Hepatic stellate cell (primary cell): Measurements from ENCODE around the gene ZFAND2A.
A peak's percentile ranks its signal among the peaks of the same experiment; 100 is the strongest.
"Not testable (repeated sequence)": the region's sequence is repeated elsewhere in the genome, so short reads cannot be mapped to it uniquely, and the experiment has no call there.

Source experiments
- DNase-seq: peaks from one replicate; pipeline ENCODE4 v3.0.0; 2011; ENCODE audit warnings: low spot score

The ZFAND2A gene

DNA sequence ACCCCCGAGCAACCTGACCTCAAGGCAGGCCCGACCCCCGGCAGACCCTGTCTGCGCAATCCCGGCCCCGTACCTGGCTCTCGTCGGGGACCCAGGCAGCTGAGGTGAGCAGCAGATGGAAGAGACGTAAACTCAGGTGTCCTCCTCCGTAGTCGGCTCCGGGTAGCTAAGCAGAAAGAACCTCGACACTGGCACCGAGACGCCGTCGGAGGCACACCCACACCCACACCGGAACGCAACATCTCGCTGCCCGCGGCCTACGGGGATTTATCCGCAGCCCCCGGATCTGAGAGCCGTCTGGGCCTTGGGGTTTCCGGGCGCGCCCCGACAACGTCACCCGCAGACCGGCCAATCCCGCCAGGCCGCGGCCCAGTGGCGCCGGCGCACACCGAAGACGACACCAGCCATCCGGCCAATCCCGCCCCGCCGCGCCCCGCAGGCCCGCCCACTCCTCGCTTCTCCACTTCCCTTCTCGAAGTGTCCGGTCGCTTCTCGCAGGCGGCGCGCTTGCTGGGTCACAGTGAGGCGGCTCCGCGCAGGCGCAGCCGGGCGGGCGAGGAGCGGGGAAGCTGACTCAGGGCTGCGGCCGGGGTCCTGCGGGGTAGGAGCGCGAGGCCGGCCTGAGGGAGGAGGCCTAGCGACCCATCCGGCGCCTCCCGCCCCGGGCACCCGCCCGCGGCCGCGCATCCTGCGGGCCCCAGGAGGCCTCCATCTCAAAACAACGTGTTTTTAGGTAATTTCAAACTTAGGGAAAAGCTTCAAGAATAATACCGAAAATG lies at the start of gene ZFAND2A:
TSS of gene ZFAND2A (minus strand) at position 306 of the 779 bp plus-strand sequence. CDS start 1,984 bp downstream, outside the sequence.
- peak; percentile 99 for DNase-seq

DNA sequence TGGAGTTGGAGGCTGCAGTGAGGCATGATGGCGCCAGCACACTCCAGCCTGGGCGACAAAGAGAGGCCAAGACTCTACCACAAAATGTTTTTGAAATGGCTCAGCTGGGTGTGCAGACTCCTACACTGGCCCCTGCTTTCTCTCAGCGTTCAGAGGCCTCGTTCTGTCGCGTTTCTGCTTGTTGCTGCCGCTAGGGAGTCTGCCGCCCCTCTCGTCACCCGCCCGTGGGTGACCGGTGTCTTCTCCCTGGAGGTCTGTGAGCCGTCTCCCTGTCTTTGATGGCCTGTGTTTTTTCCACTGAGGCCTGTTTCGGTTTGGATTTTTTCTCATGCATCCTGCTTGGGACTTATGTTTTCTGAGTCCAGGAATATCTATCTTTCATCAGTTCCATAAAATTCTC lies 49.1 kb upstream of the ZFAND2A start:
- no peak for DNase-seq

GRCh38 chr7:1205742-1206141 lies 45.7 kb upstream of the ZFAND2A start:
- not testable (repeated sequence) for DNase-seq

- DNase-seq = no peak
Measured at GRCh38 chr7:1204460-1205140, 44.6 kb upstream of the ZFAND2A start.

DNA sequence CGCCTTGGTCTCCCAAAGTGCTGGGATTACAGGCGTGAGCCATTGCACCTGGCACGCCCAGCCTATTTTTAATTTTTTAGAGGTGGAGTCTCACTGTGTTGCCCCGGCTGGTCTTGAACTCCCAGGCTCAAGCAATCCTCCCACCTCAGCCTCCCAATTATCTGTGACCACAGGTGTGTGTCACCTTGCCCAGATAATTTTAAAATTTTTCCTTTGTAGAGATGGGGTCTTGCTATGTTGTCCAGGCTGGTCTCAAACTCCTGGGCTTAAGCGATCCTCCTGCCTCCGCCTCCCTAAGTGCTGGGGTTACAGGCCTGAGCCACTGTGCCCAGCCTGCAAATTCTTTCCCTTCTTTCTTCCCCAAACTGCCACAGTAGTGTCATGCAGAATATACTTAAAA lies 42.9 kb upstream of the ZFAND2A start:
- not testable (repeated sequence) for DNase-seq

DNA sequence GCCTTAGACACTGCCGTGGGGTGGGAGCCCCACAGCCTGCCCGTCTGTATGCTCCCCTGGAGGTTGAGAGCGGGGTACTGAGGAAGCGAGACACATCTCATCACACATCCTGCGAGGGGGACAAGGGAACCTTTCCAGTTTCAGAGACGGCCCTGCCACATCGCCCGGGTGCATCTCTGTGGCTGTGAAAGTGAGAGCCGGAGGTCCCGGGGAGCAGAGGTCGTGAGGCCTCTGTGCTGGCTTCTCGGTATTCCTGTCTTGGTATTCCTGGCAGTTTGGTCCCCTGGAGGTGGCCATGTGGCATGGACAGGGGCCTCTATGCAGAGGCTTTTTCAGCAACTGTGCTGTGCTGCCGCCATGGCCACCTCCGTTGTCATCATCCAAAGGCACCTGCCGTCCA lies 41.9 kb upstream of the ZFAND2A start:
- DNase-seq = no peak

GRCh38 chr7:1200045-1200444 lies 40.0 kb upstream of the ZFAND2A start:
- no peak for DNase-seq

DNA sequence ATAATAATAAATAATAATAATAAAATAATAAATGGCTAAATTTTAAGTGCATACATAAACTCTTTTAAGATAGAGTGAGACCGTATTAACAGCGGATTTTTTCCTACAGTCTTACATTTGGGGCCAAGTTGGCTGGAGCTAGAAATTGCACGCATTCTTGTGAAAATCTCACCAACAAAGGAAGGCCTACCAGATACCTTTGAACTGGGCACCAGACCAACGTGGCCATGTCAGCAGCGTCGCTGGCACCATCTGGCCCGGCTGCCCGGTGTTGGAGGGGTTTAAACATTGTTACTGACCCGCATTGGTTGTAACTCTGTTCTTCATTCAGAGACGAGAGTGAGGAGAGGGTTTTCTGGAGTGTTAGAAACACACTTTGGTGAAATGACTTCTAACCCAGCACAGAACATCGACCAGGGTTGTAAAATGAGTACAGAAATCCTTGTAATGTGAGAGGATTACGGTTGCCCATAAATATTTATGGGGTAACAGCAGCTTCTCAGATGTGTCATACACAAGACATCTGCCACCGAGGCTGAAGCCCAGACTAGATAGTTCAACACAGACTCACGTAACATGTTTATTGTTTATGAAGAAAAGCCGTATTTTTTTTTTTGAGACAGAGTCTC lies 38.1 kb upstream of the ZFAND2A start:
- peak; percentile 47 for DNase-seq

GRCh38 chr7:1196950-1197349 lies 37.0 kb upstream of the ZFAND2A start:
- DNase-seq = no peak

DNA sequence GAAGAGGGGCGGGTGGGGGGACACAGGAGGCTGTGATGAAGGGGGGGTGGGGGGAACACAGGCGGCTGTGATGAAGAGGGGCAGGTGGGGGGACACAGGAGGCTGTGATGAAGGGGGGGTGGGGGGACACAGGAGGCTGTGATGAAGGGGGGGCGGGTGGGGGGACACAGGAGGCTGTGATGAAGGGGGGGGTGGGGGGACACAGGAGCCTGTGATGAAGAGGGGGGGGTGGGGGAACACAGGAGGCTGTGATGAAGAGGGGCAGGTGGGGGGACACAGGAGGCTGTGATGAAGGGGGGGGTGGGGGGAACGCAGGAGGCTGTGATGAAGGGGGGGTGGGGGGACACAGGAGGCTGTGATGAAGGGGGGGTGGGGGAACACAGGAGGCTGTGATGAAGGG lies 36.4 kb upstream of the ZFAND2A start:
- DNase-seq = not testable (repeated sequence)

GRCh38 chr7:1193593-1194424 lies 33.8 kb upstream of the ZFAND2A start:
- peak; percentile 68 for DNase-seq

DNA sequence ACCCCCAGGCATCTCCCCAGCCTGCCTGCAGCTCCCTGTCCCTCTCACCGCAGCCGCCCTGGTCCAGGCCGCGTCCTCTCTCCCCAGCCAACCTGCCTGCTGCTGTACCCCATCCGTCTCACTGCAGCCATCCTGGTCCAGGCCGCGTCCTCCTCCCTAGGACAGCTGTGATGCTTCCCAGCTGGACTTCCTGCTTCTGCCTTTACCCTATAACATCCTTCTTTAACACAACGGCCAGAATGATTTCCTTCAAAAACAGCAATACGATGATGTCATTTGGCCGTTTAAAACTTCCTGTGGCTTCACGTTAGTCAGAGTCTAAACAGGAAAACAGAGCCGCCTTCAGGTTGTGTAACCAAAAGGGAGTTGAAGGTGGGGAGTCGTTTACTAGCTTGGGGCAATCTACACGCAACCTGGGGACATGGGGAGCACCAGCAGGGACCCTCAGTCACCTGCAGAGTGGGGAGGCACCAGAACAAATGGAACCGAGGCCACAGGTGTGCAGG lies 32.2 kb upstream of the ZFAND2A start:
- peak; percentile 78 for DNase-seq

DNA sequence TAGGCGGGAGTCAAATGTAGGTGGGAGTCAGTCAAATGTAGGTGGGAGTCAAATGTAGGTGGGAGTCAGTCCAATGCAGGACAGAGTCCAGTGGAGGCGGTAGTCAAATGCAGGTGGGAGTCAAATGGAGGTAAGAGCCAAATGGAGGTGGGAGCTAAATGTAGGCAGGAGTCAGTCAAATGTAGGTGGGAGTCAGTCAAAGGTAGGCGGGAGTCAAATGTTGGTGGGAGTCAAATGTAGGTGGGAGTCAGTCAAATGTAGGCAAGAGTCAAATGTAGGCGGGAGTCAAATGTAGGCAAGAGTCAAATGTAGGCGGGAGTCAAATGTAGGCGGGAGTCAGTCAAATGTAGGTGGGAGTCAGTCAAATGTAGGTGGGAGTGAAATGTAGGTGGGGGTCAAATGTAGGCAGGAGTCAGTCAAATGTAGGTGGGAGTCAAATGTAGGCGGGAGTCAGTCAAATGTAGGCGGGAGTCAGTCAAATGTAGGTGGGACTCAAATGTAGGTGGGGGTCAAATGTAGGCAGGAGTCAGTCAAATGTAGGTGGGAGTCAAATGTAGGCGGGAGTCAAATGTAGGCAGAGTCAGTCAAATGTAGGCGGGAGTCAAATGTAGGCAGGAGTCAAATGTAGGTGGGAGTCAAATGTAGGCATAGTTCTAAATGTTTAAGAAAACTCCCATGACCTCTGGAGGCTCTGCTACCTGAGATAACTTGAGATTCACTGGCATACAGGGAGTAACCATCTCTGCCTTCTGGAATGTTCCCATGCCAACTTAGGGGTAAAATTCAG lies 30.2 kb upstream of the ZFAND2A start:
- no peak for DNase-seq

DNA sequence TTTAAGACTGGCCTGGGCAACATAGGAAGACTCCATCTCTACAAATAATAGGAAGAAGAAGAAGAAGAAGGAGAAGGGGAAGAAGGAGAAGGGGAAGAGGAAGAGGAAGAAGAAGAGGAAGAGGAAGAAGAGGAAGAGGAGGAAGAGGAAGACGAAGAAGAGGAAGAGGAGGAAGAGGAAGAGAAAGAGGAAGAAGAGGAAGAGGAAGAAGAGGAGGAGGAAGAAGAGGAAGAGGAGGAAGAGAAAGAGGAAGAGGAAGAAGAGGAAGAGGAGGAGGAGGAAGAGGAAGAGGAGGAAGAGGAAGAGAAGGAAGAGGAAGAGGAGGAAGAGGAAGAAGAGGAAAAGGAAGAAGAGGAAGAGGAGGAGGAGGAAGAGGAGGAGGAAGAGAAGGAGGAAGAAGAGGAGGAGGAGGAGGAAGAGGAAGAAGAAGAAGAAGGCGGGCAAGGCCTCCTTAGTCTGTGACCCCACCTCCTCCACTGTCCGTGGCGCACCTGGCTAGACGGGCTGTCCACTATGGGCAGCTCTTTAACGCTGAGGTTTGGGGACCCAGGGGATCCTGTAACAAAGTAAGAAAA lies 28.8 kb upstream of the ZFAND2A start:
- DNase-seq = no peak

- DNase-seq = no peak
Measured at GRCh38 chr7:1187127-1187526, 27.1 kb upstream of the ZFAND2A start.

GRCh38 chr7:1181640-1182039 lies 21.6 kb upstream of the ZFAND2A start:
- DNase-seq = no peak

DNA sequence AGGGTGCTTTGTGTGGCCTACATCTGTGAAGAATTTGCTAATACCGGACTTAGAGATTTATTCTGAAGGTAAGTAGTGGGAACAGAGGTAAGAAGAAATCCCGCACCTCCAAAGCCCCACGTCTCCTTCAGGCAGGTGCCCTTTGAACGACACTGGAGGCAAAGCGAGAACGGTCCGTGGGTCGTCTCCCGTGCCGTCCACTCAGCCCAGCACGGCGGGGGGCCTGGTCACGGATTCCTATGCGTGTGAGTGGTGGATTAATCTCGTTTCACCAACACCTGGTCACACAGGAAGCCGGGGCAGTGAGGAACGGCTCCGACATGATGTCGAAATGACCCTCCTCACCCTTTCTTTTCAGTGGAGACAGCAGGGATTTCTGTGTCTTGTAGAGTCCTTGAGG lies 21.0 kb upstream of the ZFAND2A start:
- DNase-seq = no peak

GRCh38 chr7:1176891-1177373 lies 16.9 kb upstream of the ZFAND2A start:
- DNase-seq = peak; percentile 63

- DNase-seq = peak; percentile 88
Measured at GRCh38 chr7:1175967-1176851, 16.2 kb upstream of the ZFAND2A start.

- no peak for DNase-seq
Measured at GRCh38 chr7:1175597-1175966, 15.6 kb upstream of the ZFAND2A start.
